Measurements from ENCODE around the gene TMEM86A.

TMEM86A gene

DNA sequence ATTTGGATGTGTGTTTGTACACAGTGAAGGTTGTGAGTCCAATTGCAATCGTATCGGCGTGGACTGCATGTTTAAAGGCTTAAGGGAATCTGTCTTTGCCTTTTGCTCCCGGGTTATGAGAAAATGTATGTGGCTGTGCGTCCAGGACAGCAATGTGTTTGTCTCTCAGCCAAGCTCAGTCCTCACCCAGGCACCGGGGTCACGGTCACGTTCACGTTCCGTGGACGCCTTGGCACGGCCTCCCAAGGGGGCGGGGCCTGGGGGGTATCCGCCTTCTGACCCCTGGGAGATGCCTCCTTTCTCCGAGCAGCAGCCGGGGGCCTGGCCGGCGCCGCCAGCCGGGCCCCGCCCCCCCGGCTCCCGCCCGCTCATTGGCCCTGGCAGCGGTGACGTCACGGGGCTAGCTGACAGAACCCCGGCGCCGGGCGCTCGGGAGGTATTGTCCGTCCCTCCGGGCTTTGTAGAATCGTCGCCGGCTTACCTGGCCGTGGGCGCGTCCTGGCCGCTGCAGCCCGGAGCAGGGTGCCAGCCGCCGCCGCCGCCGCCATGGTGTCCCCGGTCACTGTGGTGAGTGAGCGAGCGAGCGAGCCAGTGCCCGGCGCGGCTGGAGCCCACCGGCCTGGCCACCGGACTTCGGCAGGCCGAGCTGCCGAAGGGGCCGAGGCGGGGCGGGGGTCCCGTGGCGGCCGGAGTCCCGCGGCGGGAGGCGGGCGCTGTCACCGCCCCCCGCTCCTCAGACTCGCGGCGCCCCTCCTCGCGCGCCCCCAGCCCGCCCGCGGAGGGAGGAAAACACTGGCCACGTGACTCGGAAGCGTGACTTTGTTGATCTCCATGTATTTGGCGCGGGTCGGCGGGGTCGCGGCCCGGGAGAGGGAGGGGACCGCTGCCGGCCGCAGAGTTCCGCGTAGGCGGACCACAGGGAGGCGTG is at the start of gene TMEM86A:
Gene TMEM86A (plus strand): TSS at position 439 of the 928 bp plus-strand sequence. CDS start 108 bp downstream, at position 547.
- peak within 1 kb of the TSS; percentile 70 for H3K4me3 ChIP-seq (ENCODE audit: low read depth, low read length, poor library complexity, severe bottlenecking)
- H3K9me3 ChIP-seq (ENCODE audit: low read length), result no peaks in the 10 kb centered on the region
- no peak within 1 kb of the TSS for H3K27ac ChIP-seq (ENCODE audit: low read depth, low read length, poor library complexity, severe bottlenecking)
- H2AFZ ChIP-seq (ENCODE audit: low read length), result peak within 1 kb of the TSS; percentile 25; the same call in 1 of the 2 replicates
- TF ChIP-seq, protein P1, sequence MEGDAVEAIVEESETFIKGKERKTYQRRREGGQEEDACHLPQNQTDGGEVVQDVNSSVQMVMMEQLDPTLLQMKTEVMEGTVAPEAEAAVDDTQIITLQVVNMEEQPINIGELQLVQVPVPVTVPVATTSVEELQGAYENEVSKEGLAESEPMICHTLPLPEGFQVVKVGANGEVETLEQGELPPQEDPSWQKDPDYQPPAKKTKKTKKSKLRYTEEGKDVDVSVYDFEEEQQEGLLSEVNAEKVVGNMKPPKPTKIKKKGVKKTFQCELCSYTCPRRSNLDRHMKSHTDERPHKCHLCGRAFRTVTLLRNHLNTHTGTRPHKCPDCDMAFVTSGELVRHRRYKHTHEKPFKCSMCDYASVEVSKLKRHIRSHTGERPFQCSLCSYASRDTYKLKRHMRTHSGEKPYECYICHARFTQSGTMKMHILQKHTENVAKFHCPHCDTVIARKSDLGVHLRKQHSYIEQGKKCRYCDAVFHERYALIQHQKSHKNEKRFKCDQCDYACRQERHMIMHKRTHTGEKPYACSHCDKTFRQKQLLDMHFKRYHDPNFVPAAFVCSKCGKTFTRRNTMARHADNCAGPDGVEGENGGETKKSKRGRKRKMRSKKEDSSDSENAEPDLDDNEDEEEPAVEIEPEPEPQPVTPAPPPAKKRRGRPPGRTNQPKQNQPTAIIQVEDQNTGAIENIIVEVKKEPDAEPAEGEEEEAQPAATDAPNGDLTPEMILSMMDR (IDR thresholded peaks at IDR 0.05; ENCODE audit: low read length), result no peak
- TF ChIP-seq EZH2 (IDR thresholded peaks at IDR 0.05; ENCODE audit: borderline replicate concordance, low read length), result no peak
- H3F3A ChIP-seq (ENCODE audit: insufficient read depth, low read length), result no peaks in the 10 kb centered on the region
- H3K79me2 ChIP-seq (ENCODE audit: insufficient read depth, low read length), result no peaks in the 10 kb centered on the region
- peak within 1 kb of the TSS; percentile 57 for H3K9ac ChIP-seq (ENCODE audit: low read length)
- H3K4me1 ChIP-seq (ENCODE audit: insufficient read depth, low read length, severe bottlenecking), result peaks cover 10% of the 10 kb centered on the region
- no peaks in the 10 kb centered on the region for H3K27me3 ChIP-seq (ENCODE audit: insufficient read depth, low read length)
- H3K36me3 ChIP-seq (ENCODE audit: insufficient read depth, low read length), result no peaks in the 10 kb centered on the region
- H3K9me2 ChIP-seq (ENCODE audit: low read depth, low read length), result no peaks in the 10 kb centered on the region
- no peaks in the 10 kb centered on the region for H4K20me1 ChIP-seq (ENCODE audit: insufficient read depth, low read length)
- peak within 1 kb of the TSS; percentile 88 for H3K4me2 ChIP-seq (ENCODE audit: low read length)

DNA sequence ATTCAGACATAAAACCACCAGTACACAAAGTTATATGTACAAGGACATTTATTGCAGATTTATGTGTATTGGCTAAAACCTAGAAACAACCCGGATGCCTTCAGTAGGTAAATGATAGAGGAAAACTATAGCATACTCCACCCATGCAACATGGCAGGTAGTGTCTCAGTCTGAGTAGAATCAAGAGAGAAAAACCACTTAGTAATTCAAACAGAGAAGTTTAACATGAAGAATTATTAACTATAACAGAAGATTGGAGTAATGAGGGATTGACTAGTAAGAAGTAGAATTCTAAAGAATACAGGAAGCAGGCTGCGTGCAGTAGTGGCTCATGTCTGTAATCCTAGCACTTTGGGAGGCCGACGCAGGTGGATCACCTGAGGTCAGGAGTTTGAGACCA is 48.2 kb upstream of the TMEM86A start:
- Histone ChIP-seq H3K27ac (ENCODE audit: low read depth, low read length, poor library complexity, severe bottlenecking) (no peak overlapping the region), H4K20me1 (ENCODE audit: insufficient read depth, low read length) (no peaks in the 10 kb centered on the region), H3F3A (ENCODE audit: insufficient read depth, low read length) (no peaks in the 10 kb centered on the region), H3K79me2 (ENCODE audit: insufficient read depth, low read length) (no peaks in the 10 kb centered on the region), H3K9ac (ENCODE audit: low read length) (no peak overlapping the region), H3K9me3 (ENCODE audit: low read length) (no peaks in the 10 kb centered on the region), H3K9me2 (ENCODE audit: low read depth, low read length) (no peaks in the 10 kb centered on the region), H3K27me3 (ENCODE audit: insufficient read depth, low read length) (no peaks in the 10 kb centered on the region), H3K36me3 (ENCODE audit: insufficient read depth, low read length) (no peaks in the 10 kb centered on the region; the same call in 1 of the 2 replicates), H3K4me2 (ENCODE audit: low read length) (no peak overlapping the region), H3K4me3 (ENCODE audit: low read depth, low read length, poor library complexity, severe bottlenecking) (no peak overlapping the region), H2AFZ (ENCODE audit: low read length) (no peak overlapping the region), H3K4me1 (ENCODE audit: insufficient read depth, low read length, severe bottlenecking) (peaks cover 4% of the 10 kb centered on the region)
- TF ChIP-seq, protein P1 (IDR thresholded peaks at IDR 0.05; ENCODE audit: low read length), result no peak
- TF ChIP-seq EZH2 (IDR thresholded peaks at IDR 0.05; ENCODE audit: borderline replicate concordance, low read length), result no peak

DNA sequence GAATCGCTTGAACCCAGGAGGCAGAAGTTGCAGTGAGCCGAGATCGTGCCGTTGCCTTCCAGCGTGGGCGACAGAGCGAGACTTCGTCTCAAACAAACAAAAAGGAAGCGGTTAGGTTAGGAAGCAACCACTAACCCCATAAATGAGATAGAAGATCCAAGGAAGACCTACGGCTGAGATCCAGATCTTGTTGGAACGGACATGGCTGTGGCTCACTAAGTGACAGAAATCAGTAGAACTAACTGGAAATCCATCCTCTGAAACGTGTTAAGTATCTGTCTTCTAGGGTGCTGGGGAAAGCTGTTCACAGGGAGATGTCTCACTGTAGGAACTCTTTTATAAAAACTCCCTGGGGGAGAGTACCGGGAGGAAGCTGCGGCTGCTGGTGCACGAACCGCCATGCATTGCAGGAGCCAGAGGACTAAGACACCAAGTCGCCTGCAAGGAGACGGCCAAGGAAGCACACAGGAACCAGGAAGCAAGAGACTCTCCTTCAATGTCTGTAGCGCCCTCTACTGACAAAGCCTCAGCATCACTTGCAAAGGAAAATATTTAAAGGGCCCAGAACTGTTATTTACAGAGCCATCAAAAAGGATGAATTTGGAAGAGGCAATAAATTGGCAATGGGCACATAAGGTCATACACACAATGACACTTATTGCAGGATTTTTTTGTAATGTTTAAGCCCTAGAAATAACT is 47.6 kb upstream of the TMEM86A start:
- Histone ChIP-seq H3K9me2 (ENCODE audit: low read depth, low read length) (no peaks in the 10 kb centered on the region), H3K4me1 (ENCODE audit: insufficient read depth, low read length, severe bottlenecking) (peaks cover 4% of the 10 kb centered on the region), H2AFZ (ENCODE audit: low read length) (no peak overlapping the region), H3K4me2 (ENCODE audit: low read length) (peak overlapping the region; percentile 27), H3K27ac (ENCODE audit: low read depth, low read length, poor library complexity, severe bottlenecking) (no peak overlapping the region), H3K36me3 (ENCODE audit: insufficient read depth, low read length) (no peaks in the 10 kb centered on the region; the same call in 1 of the 2 replicates), H3K79me2 (ENCODE audit: insufficient read depth, low read length) (no peaks in the 10 kb centered on the region), H3F3A (ENCODE audit: insufficient read depth, low read length) (no peaks in the 10 kb centered on the region), H4K20me1 (ENCODE audit: insufficient read depth, low read length) (no peaks in the 10 kb centered on the region), H3K27me3 (ENCODE audit: insufficient read depth, low read length) (no peaks in the 10 kb centered on the region), H3K9ac (ENCODE audit: low read length) (no peak overlapping the region), H3K9me3 (ENCODE audit: low read length) (no peaks in the 10 kb centered on the region), H3K4me3 (ENCODE audit: low read depth, low read length, poor library complexity, severe bottlenecking) (peak overlapping the region; percentile 40)
- TF ChIP-seq, protein P1 (IDR thresholded peaks at IDR 0.05; ENCODE audit: low read length), result peak; percentile 68
- TF ChIP-seq EZH2 (IDR thresholded peaks at IDR 0.05; ENCODE audit: borderline replicate concordance, low read length), result no peak
